Iris pigment epithelial cell (primary cell): ENCODE results near the gene MAMLD1.

Source experiments
- DNase-seq: peaks from one replicate; pipeline ENCODE4 v3.0.0-alpha.2; 2011; ENCODE audit warnings: low read depth

Gene MAMLD1

GRCh38 chrX:150352581-150352980 lies 10.5 kb upstream of the MAMLD1 start:
- no peak for DNase-seq

- no peak for DNase-seq
Observed at GRCh38 chrX:150355913-150356312, 7.2 kb upstream of the MAMLD1 start.

GRCh38 chrX:150357790-150358189 lies 5.3 kb upstream of the MAMLD1 start:
- DNase-seq = no peak

GRCh38 chrX:150358651-150359050 lies 4.5 kb upstream of the MAMLD1 start:
- no peak for DNase-seq

GRCh38 chrX:150360331-150360730 lies 2.8 kb upstream of the MAMLD1 start:
- DNase-seq = no peak

GRCh38 chrX:150361070-150361776 lies 1.9 kb upstream of the MAMLD1 start:
- DNase-seq = peak; percentile 23

- DNase-seq = no peak
Observed at GRCh38 chrX:150361777-150362351, 1.3 kb upstream of the MAMLD1 start.

GRCh38 chrX:150363561-150364346 lies 637 bp downstream of the MAMLD1 start:
- peak; percentile 45 for DNase-seq

- peak; percentile 34 for DNase-seq
Observed at GRCh38 chrX:150364347-150365050, 1.4 kb downstream of the MAMLD1 start.

GRCh38 chrX:150365051-150365989 lies 2.2 kb downstream of the MAMLD1 start:
- peak; percentile 58 for DNase-seq

GRCh38 chrX:150365990-150366911 lies 3.1 kb downstream of the MAMLD1 start:
- DNase-seq = peak; percentile 40

- no peak for DNase-seq
Observed at GRCh38 chrX:150366951-150367545, 3.9 kb downstream of the MAMLD1 start.

GRCh38 chrX:150370589-150371312 lies 7.6 kb downstream of the MAMLD1 start:
- no peak for DNase-seq

GRCh38 chrX:150371877-150372276 lies 8.8 kb downstream of the MAMLD1 start:
- DNase-seq = no peak

GRCh38 chrX:150372280-150372679 lies 9.2 kb downstream of the MAMLD1 start:
- no peak for DNase-seq

GRCh38 chrX:150372756-150373155 lies 9.6 kb downstream of the MAMLD1 start:
- DNase-seq = no peak

GRCh38 chrX:150375243-150375770 lies 12.2 kb downstream of the MAMLD1 start:
- DNase-seq = no peak

- DNase-seq = no peak
Observed at GRCh38 chrX:150377005-150377404, 13.9 kb downstream of the MAMLD1 start.

GRCh38 chrX:150405006-150405405 lies 41.9 kb downstream of the MAMLD1 start:
- DNase-seq = no peak
